Measurements from ENCODE around the gene FAM149A. TPM values are rescaled to one million over a fixed set of nuclear protein-coding genes. Genes with fewer than 3 reads are reported as not detected.

Gene FAM149A
- total and polyA plus RNA-seq, 2 donors (not counting 3 experiments of a cell fraction or from before 2014, with no cell fraction given) = 0.08 to 0.20 TPM

DNA sequence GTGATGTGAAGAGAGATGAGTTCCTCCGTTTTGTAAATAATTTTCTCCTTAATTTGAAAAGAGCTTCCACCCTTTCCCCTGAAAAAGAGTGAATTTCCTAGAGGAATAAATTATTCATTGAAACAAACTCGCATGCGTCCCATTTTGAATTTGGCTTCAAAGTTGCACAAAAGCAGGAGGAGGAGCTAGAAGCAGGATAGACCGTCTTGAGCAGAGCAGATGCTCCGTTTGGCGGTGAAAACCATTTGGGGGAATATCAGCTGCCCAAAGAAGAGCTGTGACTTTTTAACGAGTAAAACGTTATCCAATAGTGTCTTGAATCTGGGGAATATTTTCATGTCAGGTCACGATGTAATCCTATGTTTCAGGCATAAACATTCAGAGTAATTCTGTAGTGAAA, 42.0 kb downstream of the FAM149A start:
- BruUV-seq (replicated peaks) = no TSS peak
- Histone ChIP-seq H3K36me3 (ENCODE audit: control insufficient read depth in 2 of 2, extremely low read depth in 1 of 2, insufficient read depth in 2 of 2, low read length in 2 of 2) (no peaks in the 10 kb centered on the region), H3K27ac (ENCODE audit: insufficient read depth, low read depth, low read length) (no peak overlapping the region), H2AFZ (ENCODE audit: low read depth, low read length) (no peak overlapping the region), H3K4me1 (ENCODE audit: control insufficient read depth, extremely low read depth, insufficient read depth, low read length) (peaks cover 10% of the 10 kb centered on the region), H4K20me1 (replicated peaks; ENCODE audit: control insufficient read depth, extremely low read depth, insufficient read depth, low read length) (no peaks in the 10 kb centered on the region), H3K9ac (replicated peaks; ENCODE audit: extremely low read depth, insufficient read depth, low read length) (no peak overlapping the region), H3K4me2 (ENCODE audit: insufficient read depth, low read length) (no peak overlapping the region), H3K4me3 (replicated peaks in 1 of 3; ENCODE audit: insufficient read depth in 1 of 3, low read depth in 1 of 3, low read length in 3 of 3) (no peak overlapping the region), H3K9me1 (replicated peaks; ENCODE audit: control insufficient read depth, extremely low read depth, insufficient read depth, low read length) (no peaks in the 10 kb centered on the region), H3K79me2 (ENCODE audit: control insufficient read depth, insufficient read depth, low read length) (no peaks in the 10 kb centered on the region), H3K9me3 (replicated peaks; ENCODE audit: control insufficient read depth, insufficient read depth, low read length) (no peaks in the 10 kb centered on the region), H3K27me3 (ENCODE audit: control insufficient read depth in 2 of 2, insufficient read depth in 2 of 2, low read length in 2 of 2) (peaks cover 14 to 22% of the 10 kb centered on the region in 2 experiments)
- TF ChIP-seq, protein P1, sequence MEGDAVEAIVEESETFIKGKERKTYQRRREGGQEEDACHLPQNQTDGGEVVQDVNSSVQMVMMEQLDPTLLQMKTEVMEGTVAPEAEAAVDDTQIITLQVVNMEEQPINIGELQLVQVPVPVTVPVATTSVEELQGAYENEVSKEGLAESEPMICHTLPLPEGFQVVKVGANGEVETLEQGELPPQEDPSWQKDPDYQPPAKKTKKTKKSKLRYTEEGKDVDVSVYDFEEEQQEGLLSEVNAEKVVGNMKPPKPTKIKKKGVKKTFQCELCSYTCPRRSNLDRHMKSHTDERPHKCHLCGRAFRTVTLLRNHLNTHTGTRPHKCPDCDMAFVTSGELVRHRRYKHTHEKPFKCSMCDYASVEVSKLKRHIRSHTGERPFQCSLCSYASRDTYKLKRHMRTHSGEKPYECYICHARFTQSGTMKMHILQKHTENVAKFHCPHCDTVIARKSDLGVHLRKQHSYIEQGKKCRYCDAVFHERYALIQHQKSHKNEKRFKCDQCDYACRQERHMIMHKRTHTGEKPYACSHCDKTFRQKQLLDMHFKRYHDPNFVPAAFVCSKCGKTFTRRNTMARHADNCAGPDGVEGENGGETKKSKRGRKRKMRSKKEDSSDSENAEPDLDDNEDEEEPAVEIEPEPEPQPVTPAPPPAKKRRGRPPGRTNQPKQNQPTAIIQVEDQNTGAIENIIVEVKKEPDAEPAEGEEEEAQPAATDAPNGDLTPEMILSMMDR (IDR thresholded peaks at IDR 0.05; ENCODE audit: extremely low read depth in 1 of 2, insufficient read depth in 1 of 2, low read depth in 1 of 2, low read length in 2 of 2) = no peak
- TF ChIP-seq GATA2 (IDR thresholded peaks at IDR 0.05; ENCODE audit: insufficient read depth, insufficient read length, low read depth, low read length) (no peak), POLR2AphosphoS5 (IDR thresholded peaks at IDR 0.05; ENCODE audit: insufficient read depth, low read depth, low read length) (no peak), EZH2 (IDR thresholded peaks at IDR 0.05; ENCODE audit: borderline replicate concordance, low read depth, low read length, severe bottlenecking) (no peak), JUN (IDR thresholded peaks at IDR 0.05; ENCODE audit: borderline replicate concordance, insufficient read depth, insufficient read length, low read depth) (no peak), POLR2A (IDR thresholded peaks at IDR 0.05; ENCODE audit: low read depth, low read length) (no peak), MYC (IDR thresholded peaks at IDR 0.05; ENCODE audit: low read depth, low read length) (no peak), FOS (IDR thresholded peaks at IDR 0.05; ENCODE audit: borderline replicate concordance, insufficient read depth, low read length) (no peak)
- TF ChIP-seq, protein P2, sequence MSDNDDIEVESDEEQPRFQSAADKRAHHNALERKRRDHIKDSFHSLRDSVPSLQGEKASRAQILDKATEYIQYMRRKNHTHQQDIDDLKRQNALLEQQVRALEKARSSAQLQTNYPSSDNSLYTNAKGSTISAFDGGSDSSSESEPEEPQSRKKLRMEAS (IDR thresholded peaks at IDR 0.05; ENCODE audit: insufficient read depth, insufficient read length) = no peak
- intact Hi-C loops (cut with micrococcal nuclease) (no loop called here), dilution Hi-C loops (cut with MboI; ENCODE audit: extremely low pct_ligation_motif_present, low sequenced_read_pairs) (no loop called here)
- DNase-seq (ENCODE audit: low read depth, low spot score) (no peak), FAIRE-seq (no peak)
- POLR2A ChIA-PET = no interaction called here
- CTCF ChIA-PET = interaction anchor here (2.5 kb wide), 1 partner anchor 9 kb away, joined by 13 read pairs; no protein-coding TSS in a partner anchor

All from endothelial cell of umbilical vein (primary cell).